ENCODE results near the gene SNX3.
A peak's percentile ranks its signal among the peaks of the same experiment; 100 is the strongest.
"Not testable (repeated sequence)": the region's sequence is repeated elsewhere in the genome, so short reads cannot be mapped to it uniquely, and the experiment has no call there.

Gene SNX3

DNA sequence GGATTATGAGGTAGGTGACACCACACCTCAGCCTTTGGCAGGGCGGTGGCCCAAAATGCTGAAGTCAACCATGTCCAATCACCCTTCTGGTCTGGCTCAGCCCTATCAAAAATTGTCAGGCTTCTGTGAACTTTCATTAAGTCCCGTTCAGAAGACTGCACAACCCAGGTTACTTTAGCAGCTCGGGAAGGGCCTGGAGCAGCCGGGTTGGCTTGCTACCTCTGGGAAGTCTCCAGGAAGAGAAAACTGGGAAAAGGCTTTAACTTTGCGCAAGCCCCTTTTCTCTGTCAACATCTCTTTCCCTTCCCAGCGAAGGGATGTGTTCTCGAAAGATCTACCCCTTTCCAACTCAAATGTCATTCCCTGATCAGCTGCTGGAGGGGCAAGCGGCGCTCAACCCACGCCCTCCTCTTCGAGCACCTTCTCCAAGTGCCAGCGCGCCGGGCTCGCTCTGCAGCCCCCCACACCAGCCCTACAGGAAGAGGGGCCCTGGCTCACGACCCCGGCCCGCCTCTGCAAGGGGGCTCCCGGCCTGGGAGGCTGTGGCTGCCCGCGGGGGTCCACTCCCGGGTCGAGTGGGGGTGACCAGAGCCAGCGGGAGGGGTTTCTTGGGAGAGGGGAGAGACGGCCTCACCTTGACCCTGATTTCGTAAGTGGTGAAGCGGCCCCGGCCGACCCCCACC, 573 bp downstream of the SNX3 start:
- DNase-seq, result peak; percentile 42

DNA sequence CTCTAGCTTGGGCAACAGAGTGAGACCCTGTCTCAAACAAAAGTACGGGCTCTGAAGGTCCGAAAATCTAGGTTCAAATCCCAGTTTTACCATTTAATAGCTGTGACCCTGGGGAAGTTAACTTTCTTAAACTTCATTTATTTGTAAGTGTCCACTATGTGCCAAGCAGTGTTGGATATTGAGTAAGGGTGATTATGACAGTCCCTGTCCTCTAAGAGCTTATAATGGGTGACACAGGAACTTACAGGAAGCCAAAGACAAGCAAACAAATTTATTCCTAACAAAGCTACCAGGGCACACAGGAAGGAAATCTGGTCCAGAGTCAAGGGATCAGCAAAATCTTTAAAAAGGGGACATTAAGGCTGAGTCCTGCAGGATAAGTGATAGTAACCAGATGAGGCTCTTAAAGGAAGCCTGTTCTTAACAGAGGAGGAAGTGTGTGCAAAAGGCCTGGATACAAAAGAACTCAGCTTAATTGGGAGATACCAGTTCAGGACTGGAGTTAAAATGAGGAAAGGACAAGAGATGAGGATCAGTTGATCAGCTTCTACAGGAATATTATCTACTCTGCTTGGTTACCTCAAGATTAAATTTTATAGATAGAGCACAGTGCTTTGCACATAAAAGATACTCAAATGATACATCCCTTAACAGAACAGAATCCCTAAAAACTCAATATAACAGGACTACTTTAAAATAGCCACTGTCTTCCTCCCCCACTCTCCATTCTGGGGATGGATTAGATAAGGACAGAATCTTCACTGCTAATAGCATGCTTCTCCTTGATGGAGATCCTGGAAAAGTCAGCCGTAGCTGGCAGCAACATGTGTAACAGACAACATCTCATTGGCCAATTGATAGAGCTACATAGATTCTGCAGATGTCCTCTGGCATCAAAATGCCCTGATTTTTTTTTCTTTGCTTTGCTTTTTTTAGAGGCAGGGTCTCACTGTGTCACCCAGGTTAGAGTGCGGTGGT, 6.1 kb downstream of the SNX3 start:
- DNase-seq, result no peak

DNA sequence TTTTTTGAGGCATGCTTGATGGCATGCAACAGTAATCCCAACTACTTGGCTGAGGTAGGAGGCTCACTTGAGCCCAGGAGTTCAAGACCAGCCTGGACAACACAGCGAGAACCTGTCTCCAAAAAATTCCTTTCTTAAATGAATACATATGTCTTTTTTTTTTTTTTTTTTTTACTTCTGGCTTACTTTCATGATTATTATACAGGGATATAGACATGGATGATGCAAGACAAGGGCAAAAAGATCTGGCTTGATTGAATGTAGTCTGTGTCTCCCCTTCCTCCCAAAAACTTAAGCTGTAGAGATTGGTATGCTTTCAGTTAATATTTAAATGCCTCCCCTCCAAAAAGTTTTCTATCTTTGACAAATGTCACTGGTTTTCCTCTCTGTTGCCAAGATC, 7.6 kb downstream of the SNX3 start:
- no peak for DNase-seq

DNA sequence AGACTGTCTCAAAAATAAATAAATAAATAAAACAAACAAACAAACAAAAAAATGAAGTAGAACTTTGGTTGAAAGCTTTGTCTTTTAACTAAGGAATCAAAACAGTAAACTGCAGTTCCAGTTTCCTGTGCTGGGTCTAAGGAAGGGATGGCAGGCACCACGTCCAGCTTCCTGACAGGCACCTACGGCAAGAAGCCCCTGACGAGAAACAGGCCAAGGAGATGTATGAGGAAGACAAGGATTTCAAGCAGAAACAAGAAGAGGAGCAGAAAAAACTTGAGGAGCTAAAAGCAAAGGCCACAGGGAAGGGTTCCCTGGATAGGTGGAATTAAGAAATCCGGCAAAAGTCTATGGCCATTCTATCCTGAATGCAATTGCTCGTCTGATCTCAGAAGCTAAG, 8.8 kb downstream of the SNX3 start:
- DNase-seq, result no peak

DNA sequence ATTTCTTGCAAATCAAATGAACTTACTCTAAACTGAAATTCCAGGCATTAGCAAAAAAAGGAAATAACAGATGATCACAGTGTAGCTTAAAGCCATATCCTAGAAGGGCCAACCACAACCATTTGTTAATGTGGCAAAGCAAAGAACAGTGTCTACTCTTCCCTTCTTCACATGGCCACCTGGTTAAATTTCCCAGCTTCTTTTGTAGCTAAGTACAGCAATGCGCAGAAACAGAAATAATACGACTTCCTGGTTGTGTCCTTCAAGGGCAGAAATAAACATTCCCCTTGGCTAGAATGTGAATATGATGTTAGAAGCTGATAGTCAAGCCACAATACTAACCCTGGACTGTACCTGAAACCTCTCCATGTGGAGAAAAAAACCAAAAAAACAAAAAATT, 9.6 kb downstream of the SNX3 start:
- DNase-seq, result no peak

DNA sequence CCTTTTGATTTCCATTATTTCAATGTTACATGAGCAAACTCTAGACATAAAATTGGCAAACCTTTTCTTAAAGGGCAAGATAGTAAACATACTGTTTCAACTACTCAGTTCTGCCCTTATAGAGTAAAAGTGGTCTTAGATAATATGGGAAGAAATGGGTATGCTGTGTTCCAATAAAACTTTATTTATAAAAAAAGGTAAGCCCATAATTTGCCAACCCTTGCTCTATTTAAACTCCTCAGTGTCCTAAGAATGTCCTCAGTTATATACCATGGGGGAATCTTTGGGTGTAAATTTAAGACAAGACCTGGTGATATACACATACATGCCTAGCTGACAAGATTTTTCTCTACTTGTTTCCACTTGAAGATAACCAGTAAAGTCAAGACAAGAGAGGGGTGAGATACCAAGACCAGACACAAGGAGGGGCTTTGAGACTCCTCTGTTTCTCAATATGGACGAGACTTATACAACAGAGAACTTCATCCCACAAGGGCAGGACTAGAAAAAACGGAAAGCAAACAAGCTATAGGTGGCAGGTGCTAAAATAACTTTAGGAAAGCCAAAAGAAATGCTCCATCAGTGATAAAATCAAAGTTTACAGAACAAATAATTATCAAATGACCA, 10.5 kb downstream of the SNX3 start:
- DNase-seq, result no peak

DNA sequence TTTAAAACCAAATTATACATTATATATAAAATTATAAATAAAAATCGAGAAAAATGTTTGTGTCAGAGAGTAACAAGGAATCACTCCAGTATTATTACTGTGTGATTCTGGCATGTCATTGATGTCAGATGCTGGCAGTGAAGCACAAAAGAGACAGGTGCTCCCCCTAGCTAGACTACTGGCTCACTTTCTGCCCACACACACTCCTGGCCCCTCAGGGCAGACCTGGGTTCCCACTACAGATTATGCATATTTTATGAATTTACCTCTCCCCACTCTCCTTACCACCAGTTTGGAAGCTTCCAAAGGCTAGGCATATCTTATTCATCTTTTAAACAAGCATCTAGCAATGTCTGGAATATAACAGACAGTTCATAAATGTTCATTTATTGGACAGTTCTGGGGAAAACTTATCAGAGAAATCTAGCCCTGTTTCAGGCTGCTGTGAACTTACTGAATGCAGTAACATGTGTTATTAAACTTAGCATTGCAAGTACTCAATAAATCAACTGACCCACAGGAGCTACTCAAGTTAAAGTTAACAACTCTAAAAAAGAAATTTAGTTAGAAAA, 12.8 kb downstream of the SNX3 start:
- no peak for DNase-seq

DNA sequence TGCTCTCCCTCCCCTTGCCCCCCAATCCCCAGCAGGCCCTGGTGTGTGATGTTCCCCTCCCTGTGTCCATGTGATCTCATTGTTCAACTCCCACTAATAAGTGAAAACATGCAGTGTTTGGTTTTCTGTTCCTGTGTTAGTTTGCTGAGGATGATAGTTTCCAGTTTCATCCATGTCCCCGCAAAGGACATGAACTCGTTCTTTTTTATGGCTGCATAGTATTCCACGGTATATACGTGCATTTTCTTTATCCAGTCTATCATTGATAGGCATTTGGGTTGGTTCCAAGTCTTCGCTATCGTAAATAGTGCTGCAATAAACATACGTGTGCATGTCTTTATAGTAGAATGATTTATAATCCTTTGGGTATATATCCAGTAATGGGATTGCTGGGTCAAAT, 15.7 kb downstream of the SNX3 start:
- DNase-seq, result not testable (repeated sequence)

DNA sequence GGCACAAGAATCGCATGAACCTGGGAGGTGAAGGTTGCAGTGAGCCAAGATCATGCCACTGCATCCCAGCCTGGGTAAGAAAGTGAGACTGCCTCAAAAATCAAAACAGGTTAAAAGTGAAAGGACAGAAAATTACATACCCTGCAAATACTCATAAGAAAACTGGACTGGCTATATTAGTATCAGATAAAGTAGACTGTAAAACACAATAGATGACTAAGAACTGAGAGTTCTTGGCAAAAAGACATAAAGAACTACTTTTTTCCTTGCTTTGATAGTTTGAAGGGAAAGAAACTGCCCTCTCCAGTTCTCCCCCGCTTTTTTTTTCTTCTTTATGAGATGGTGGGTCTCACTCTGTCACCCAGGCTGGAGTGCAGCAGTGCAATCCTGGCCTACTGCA, 17.0 kb downstream of the SNX3 start:
- no peak for DNase-seq

DNA sequence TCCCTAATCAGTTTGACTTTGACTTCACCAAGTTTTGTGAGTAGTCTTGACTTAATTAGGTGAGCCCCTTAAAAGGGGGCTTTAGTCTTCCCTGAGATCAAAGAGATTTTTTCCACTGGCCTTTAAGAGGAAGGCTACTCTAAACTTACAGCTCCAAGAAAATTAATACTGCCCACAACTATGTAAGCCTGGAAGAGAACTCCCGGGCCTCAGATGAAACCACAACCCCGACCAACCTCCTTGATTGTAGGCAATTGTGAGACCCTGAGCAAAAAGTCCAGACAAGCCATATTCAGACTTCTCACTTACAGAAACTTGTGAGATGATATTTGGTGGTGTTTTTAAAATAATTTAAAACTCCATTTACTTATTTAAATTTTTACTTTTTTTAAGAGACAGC, 18.1 kb downstream of the SNX3 start:
- DNase-seq, result no peak

DNA sequence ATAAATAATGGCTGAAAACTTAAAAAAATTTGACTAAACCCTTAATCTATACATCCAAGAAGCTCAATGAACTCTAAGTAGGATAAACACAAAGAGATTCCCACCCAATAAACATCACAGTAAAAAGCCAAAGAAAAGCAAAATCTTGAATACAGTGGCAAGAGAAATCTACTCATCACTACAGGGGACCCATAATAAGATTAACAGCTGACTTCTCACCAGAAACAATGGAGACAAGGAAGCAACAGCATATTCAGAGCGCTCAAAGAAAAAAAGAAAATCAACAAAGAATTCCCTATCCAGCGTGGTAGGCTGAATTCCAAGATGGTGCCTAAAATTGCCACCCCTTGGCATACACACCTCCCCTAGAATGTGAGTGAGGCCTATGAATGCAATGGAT, 18.6 kb downstream of the SNX3 start:
- DNase-seq, result no peak

DNA sequence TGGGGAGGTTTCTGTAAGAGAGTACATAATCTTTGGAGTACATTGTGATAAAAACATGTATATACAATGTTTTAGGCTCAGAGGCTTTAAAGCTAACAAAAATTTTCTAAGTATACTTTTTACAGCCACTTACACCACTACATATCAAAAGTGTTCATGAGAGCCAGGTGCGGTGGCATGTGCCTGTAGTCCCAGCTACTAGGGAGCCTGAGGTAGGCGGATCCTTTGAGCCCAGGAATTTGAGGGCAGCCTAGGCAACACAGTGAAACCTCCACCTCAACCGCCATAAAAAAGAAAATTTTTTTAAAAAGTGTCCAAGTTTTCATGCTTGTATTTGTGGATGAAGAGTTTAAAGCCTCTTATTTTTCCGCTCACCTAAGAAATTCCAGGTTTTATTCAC, 22.5 kb downstream of the SNX3 start:
- no peak for DNase-seq

DNA sequence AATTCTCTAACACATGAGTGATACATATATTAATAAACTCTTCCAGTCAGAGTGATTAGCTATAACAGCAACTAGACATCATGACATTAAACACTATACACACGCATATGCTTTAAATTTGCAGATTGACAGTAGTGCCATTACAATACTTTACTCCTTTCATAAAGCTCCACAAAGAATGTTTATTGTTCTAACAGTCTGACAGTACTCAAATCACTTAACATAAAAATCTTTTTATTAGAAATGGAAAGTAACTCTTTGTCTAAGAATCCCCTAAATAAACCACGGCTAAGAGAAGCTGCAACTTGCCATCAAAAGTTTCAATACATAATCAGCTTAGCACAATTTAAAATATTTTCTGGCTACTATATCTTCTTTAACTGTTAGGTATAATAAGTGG, 24.0 kb downstream of the SNX3 start:
- no peak for DNase-seq

DNA sequence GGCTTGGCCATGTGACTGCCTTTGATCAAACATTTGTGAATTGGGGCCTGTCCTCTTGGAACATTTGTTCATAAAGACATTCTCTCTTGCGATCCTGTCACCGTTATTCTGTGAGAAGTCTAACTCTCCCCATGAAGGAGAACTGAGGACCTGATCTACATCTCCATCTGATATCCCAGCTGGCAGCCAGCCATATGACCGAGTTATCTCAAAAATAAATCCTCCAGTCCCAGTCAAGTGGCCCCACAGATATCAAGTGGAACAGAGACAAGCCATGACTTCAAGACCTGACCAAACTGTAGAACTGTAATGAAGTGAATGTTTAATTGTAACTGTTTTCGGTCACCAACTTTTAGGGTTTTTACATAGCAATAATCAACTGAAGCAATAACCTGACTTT, 25.7 kb downstream of the SNX3 start:
- no peak for DNase-seq

DNA sequence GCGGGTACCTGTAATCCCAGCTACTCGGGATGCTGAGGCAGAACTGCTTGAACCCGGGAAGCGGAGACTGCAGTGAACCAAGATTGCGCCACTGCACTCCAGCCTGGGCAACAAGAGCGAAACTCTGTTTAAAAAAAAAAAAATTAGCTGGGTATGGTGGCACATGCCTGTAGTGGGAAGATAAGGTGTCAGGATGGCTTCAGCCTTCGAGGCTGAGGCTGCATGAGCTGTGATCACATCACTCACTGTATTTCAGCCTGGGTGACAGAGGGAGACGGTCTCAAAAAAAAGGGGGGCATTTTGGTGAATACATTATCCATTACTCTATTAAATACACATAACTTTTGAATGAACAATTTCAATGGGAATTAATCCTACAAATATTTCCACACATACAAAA, 32.4 kb downstream of the SNX3 start:
- DNase-seq, result no peak

DNA sequence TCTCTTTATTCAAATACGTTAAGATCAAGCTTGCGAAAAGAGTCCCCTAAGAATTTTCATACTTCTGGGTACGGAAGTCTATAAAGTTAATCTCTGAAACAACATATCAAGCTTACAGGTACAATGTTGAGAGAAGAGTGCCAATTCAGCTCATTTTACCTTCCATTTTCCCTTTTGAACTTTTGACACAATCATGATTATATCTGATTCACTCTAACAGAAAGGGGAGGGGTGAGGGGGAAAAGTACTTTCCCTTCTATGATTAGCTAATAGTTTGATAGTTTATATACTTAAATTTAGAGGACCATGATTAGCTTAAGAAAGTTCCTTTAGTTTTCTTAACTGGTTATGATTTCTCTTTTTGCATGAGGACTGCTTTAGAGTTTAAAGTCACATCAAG, 33.5 kb downstream of the SNX3 start:
- DNase-seq, result no peak

DNA sequence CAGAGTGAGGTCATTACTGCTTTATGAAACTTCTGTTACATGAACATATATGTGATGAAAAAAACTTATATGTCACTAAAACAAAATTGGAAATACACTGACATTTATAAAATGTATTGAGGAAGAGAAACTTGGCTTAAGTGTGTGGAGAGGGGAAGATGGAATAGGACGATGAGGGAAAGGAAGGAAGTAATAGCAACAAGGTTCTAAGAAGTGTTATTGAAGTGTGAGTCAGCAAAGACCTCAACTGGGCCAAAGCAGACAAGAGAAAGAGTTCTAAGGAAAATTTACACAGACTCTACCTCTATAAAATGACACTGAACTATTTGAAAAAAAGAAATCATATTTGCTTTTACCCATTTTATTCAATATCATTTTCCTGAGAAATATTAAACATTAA, 38.3 kb downstream of the SNX3 start:
- DNase-seq, result no peak

DNA sequence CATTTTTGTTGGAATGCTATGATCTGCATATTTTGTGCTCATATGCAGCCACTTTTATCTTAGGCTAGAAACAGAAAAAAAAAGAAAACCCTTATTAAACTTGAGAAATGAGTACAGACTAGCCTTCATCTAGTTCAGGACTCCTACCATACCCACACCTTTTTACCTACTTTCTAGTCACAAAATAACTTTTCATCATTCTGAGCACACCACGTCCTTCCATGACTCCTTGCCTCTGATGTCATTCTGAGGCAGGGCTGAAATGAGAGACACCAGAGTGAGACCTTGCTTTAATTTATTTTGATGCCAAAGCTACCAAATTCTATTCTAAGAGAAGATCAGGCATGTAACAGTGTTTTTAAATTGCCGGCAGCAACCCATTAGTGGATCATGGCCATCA, 38.8 kb downstream of the SNX3 start:
- no peak for DNase-seq

DNA sequence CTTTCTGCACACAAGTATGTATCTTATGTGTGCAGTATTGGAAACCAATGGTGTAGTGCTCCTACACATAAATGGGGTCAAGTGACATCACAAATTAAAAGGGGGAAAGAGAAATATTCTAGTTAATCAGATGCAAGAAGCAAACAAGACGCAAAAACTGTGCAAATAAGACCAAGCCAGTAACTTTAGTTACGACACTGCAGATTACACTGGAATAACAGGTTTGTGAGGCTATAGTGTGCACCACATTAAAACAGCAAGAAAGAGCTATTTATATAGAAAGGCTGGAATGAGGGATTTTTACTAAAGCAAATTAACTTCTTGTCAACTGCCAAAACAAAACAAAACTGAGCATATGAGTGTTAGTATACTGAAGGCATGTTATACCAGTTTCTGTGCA, 49.2 kb downstream of the SNX3 start:
- DNase-seq, result no peak

DNA sequence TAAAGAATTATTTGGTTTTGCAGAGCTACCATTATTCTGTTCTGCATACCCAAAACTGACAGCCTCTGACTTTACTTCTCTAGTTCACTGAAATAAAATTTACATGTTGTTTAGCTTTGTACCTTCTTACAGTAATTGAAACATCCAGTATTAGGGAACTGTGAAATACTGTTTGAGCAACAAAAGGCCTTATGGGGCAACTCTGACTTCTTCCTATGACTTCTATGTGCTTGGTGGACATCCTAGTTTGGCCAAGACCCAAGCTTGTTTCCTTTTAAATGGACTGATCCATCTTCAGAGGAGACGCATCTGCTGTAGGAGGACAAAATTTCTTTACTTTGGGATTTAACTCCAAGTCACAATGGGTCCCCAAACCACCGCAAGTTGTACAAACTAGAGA, 50.3 kb downstream of the SNX3 start:
- DNase-seq, result no peak

DNA sequence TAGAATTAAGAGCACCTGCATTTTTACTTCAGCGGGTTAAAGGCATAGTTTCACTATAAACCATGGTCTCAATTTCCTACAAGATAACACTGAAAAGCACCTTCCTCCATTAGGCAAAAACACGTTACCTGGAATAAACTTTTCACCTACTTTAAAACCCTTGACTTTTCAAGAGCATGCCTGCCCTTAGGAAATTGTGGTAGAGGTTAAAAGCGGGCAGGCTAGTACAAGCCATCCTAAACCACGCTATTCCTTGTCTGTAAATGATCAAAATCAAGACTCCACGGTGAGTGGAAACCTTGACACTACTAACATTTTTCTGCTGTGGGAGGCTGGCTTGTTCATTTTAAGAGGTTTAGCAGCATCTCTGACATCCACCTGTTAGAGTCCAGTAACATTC, 51.1 kb downstream of the SNX3 start:
- DNase-seq, result no peak

DNA sequence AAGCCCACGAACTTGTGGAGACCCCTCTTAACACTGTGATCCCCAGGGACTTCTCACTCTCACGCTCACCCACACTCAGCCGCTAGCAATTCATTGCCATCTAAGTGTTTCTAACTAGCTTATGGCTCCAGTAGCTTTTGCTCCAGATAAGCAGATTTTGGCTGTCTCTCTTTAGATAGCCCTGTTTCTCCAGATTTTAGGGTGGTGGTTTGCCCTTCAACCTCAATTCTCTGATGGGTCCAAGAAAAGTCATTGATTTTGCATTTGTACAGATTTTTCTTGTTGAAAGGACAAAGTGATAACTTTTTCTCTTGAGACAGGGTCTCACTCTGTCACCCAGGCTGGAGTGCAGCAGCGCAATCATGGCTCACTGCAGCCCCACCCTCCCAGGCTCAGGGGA, 53.8 kb downstream of the SNX3 start:
- no peak for DNase-seq

All from stimulated activated CD4-positive, alpha-beta T cell treated with anti-CD3 and anti-CD28 coated beads, Interleukin-15, amount 100 ng/mL, for 24 hours (primary cell).